ENCODE data around the gene CARNS1. TPM values are rescaled to one million over a fixed set of nuclear protein-coding genes. Genes with fewer than 3 reads are reported as not detected.

Gene CARNS1
- total RNA-seq, 2 experiments from 2014 or later = 6.2 to 6.9 TPM

DNA sequence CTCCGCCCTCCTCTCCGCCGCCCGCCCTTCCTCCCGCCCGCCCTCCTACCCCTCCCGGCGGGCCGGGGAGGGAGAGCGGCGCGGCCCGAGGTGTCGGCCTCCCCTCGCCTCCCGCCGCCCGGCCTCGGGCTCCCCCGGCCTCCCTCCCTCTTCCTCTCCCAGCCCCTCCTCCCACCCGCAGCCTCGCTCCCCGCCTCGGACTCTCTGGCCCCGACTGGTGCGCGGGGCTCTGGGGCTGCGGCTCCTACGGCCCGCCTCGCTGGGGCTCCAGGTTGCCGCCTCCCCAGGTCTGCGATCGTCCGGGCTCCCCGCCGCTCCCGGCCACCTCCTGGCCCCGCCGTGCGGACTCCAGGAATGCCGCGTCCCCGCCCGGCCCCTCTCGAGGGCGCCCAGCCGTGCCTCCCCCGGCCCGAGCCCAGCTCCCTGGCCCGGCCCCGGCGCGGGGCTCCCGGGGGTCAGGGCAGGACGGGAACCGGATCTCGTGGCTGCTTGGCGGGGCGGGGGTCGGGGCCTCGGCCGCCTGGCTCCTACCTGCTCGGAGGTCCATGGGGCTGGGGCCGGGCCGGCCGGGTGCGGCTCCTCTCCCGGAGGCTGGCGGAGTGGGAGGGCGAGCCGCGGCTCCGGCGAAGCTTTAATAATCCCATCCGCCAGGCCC lies 42.4 kb upstream of the CARNS1 start, which contains the start of gene CLCF1:
Gene CLCF1, minus strand, starts transcription at position 606 of the 655 bp plus-strand sequence. Its CDS starts 59 bp downstream, at position 547.
- H3K9me3 Mint-ChIP-seq = no peaks in the 10 kb centered on the region
- no peaks in the 10 kb centered on the region for H3K36me3 Mint-ChIP-seq (ENCODE audit: low read depth)
- DNase-seq = peak; percentile 35
- H3K27ac Mint-ChIP-seq = peak within 1 kb of the TSS; percentile 88
- POLR2A ChIA-PET = interaction anchor here (0.6 to 4.6 kb wide), 7 partner anchors 10 to 106 kb away, joined by 3 to 20 read pairs (median 3); partner anchors contain the start of genes POLD4 and TBC1D10C
- peak; percentile 14 for ATAC-seq
- H3K27me3 Mint-ChIP-seq = peaks cover 27% of the 10 kb centered on the region
- CTCF ChIA-PET = interaction anchor here (1.1 to 30.8 kb wide), 5 partner anchors 9 to 241 kb away, joined by 3 to 883 read pairs (median 31); partner anchors contain the start of gene POLD4
- TF ChIP-seq, protein P1, sequence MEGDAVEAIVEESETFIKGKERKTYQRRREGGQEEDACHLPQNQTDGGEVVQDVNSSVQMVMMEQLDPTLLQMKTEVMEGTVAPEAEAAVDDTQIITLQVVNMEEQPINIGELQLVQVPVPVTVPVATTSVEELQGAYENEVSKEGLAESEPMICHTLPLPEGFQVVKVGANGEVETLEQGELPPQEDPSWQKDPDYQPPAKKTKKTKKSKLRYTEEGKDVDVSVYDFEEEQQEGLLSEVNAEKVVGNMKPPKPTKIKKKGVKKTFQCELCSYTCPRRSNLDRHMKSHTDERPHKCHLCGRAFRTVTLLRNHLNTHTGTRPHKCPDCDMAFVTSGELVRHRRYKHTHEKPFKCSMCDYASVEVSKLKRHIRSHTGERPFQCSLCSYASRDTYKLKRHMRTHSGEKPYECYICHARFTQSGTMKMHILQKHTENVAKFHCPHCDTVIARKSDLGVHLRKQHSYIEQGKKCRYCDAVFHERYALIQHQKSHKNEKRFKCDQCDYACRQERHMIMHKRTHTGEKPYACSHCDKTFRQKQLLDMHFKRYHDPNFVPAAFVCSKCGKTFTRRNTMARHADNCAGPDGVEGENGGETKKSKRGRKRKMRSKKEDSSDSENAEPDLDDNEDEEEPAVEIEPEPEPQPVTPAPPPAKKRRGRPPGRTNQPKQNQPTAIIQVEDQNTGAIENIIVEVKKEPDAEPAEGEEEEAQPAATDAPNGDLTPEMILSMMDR (IDR thresholded peaks at IDR 0.05) = no peak
- H3K4me3 Mint-ChIP-seq = peak within 1 kb of the TSS; percentile 78
- H3K4me1 Mint-ChIP-seq (ENCODE audit: low read depth) = peaks cover 52% of the 10 kb centered on the region
- intact Hi-C loops (cut with micrococcal nuclease) = no loop called here

GRCh38 chr11:67373648-67374570 lies 41.6 kb upstream of the CARNS1 start:
- H3K4me3 Mint-ChIP-seq = peak overlapping the region; percentile 78
- peaks cover 27% of the 10 kb centered on the region for H3K27me3 Mint-ChIP-seq
- POLR2A ChIA-PET = interaction anchor here (0.6 to 4.6 kb wide), 6 partner anchors 11 to 105 kb away, joined by 3 to 20 read pairs (median 6); partner anchors contain the start of gene POLD4
- peak overlapping the region; percentile 88 for H3K27ac Mint-ChIP-seq
- TF ChIP-seq, protein P1 (IDR thresholded peaks at IDR 0.05) = peak; percentile 31
- H3K4me1 Mint-ChIP-seq (ENCODE audit: low read depth) = peaks cover 45% of the 10 kb centered on the region
- peak; percentile 66 for ATAC-seq
- no peaks in the 10 kb centered on the region for H3K36me3 Mint-ChIP-seq (ENCODE audit: low read depth)
- H3K9me3 Mint-ChIP-seq = no peaks in the 10 kb centered on the region
- CTCF ChIA-PET = interaction anchor here (0.8 to 30.8 kb wide), 9 partner anchors 8 to 240 kb away, joined by 3 to 883 read pairs (median 5); partner anchors contain the start of gene POLD4
- peak; percentile 78 for DNase-seq
- intact Hi-C loops (cut with micrococcal nuclease) = no loop called here

DNA sequence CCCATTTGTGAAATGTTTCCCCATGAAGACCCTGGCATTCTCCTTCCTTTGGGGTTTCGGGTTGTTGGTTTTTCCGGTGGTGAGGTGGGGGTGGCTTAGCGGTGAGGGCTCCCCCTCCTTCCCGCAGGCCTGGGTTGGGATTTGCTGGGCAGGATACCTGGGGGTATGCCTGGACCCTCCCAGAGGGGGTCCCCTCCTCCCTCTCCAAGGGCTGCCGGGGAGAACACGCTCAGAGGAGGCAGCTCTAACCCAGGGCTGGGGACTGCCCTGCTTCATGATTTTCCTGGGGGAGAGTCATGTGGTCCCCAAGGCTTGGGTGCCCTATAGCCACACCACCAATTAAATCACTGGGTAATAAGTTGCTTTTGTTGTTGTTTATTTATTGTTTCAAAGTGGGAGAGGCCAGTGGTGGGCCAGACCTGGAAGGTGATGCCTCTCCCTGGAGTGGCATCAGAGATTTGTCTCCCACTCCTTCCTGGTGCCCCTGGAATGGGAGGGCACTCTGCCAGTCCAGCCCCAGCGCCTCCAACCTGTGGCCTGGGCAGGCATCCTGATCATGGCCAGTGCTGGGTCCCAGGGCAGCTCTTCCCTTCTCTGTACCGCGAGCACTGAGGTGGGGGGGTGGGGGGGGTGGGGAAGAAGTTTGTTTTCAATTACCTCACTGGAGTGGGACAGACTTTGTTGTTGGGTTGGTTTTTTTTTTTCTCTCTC lies 40.8 kb upstream of the CARNS1 start:
- no peak overlapping the region for H3K27ac Mint-ChIP-seq
- POLR2A ChIA-PET = interaction anchor here (1.4 to 4.6 kb wide), 4 partner anchors 12 to 25 kb away, joined by 3 to 20 read pairs (median 4); partner anchors contain the start of gene POLD4
- peaks cover 27% of the 10 kb centered on the region for H3K27me3 Mint-ChIP-seq
- TF ChIP-seq, protein P1 (IDR thresholded peaks at IDR 0.05) = no peak
- DNase-seq (no peak), ATAC-seq (no peak)
- no peaks in the 10 kb centered on the region for H3K36me3 Mint-ChIP-seq (ENCODE audit: low read depth)
- intact Hi-C loops (cut with micrococcal nuclease) = no loop called here
- CTCF ChIA-PET = interaction anchor here (1.0 to 30.8 kb wide), 8 partner anchors 7 to 97 kb away, joined by 3 to 883 read pairs (median 17); partner anchors contain the start of gene POLD4
- peaks cover 36% of the 10 kb centered on the region for H3K4me1 Mint-ChIP-seq (ENCODE audit: low read depth)
- H3K9me3 Mint-ChIP-seq = no peaks in the 10 kb centered on the region
- H3K4me3 Mint-ChIP-seq = no peak overlapping the region

- POLR2A ChIA-PET = interaction anchor here (1.9 to 4.6 kb wide), 3 partner anchors 13 to 26 kb away, joined by 4 to 20 read pairs (median 5); no protein-coding TSS in a partner anchor
- H3K27me3 Mint-ChIP-seq = peaks cover 25% of the 10 kb centered on the region
Measured at GRCh38 chr11:67375320-67376055, 40.0 kb upstream of the CARNS1 start.

More at GRCh38 chr11:67375320-67376055, 40.0 kb upstream of the CARNS1 start:
- Mint-ChIP-seq H3K36me3 (ENCODE audit: low read depth) (no peaks in the 10 kb centered on the region), H3K4me3 (no peak overlapping the region), H3K9me3 (no peaks in the 10 kb centered on the region), H3K27ac (no peak overlapping the region), H3K4me1 (ENCODE audit: low read depth) (peaks cover 32% of the 10 kb centered on the region)
- ATAC-seq = no peak
- CTCF ChIA-PET = interaction anchor here (2.5 to 30.8 kb wide), 3 partner anchors 13 to 29 kb away, joined by 11 to 883 read pairs (median 23); partner anchors contain the start of gene POLD4
- intact Hi-C loops (cut with micrococcal nuclease) = no loop called here
- TF ChIP-seq, protein P1 (IDR thresholded peaks at IDR 0.05) = no peak
- no peak for DNase-seq

Measured in activated CD8-positive, alpha-beta T cell treated with anti-CD3 and anti-CD28 coated beads for 36 hours (primary cell).